HG03521 (cell line): Measurements from ENCODE around the gene KIF4A.

ENCODE experiments used
- ATAC-seq: cut with Tn5 transposase; IDR thresholded peaks from one replicate; pipeline ENCODE4 v1.9.1; 2021; ENCODE audit warnings: mild to moderate bottlenecking, moderate library complexity; ENCODE audit not compliant: unreplicated experiment

Gene KIF4A

GRCh38 chrX:70437011-70437410 lies 147.1 kb downstream of the KIF4A start:
- no peak for ATAC-seq

DNA sequence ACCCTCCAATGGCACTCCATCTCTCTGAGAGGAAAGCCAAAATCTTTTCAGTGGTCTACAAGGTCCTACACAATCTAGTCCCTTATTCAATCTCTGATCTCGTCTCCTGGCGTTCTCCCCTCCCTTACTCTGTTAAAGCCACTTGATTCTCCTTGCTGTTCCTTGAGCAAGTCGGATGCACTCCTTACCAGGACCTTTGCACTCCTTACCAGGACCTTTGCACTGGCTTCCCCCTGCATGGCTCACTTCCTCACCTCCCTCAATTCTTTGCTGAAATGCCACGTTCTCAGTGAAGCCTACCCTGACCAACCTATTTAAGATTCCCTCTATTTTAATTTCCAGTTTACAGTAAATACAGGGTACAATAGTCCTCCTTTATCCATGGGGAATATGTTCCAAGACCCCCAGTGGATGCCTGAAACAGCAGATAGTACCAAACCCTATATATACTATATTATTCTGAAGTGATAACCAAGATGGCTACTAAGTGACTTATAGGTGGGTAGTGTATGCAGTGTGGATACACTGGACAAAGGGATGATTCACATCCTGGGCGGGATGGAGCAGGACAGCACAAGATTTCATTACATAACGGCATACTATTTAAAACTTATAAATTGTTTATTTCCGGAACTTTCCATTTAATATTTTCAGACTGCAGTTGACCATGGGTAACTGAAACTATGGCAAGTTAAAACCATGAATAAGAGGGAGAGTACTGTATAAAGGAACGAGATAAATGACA lies 148.2 kb downstream of the KIF4A start:
- ATAC-seq: no peak

DNA sequence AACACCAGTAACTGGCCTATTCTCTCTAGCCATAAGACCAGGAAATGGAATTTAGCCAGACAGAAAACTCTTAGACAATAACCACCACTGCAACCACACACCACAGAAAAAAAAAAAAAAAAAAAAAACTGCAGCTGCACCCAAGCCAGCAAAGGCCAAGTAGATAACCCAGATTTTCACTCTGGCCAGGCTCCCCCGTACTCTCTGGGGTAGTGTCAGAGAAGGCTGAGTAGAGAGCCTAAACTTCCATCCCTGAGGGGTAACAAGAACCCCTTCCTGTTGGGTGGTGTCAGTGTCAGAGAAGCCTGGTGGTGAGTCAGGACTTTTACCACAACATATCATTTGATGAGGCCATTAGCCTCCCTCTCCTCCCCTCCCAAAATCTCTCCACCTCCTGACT lies 149.1 kb downstream of the KIF4A start:
- ATAC-seq: no peak

DNA sequence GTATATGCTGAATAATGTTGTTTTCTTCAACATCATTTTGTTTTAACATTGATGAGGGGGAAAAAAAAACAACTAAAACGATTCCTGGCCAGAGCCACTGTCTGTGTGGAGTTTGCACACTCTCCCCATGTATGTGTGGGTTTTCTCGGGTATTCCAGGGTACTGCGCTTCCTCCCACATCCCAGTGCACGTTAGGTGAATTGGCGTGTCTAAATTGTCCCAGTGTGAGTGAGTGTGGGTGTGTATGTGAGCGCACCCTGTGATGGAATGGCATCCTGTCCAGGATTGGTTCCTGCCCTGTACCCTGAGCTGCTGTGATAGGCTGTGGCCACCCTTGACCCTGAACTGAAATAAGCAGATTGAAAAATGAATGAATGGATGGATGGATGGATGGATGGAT lies 152.3 kb downstream of the KIF4A start:
- no peak for ATAC-seq

- no peak for ATAC-seq
Measured at GRCh38 chrX:70444326-70444945, 154.5 kb downstream of the KIF4A start, which contains the start of gene DLG3. Gene DLG3, plus strand, starts transcription at chrX:70444835. Its CDS starts 367 bp downstream, at chrX:70445202.

DNA sequence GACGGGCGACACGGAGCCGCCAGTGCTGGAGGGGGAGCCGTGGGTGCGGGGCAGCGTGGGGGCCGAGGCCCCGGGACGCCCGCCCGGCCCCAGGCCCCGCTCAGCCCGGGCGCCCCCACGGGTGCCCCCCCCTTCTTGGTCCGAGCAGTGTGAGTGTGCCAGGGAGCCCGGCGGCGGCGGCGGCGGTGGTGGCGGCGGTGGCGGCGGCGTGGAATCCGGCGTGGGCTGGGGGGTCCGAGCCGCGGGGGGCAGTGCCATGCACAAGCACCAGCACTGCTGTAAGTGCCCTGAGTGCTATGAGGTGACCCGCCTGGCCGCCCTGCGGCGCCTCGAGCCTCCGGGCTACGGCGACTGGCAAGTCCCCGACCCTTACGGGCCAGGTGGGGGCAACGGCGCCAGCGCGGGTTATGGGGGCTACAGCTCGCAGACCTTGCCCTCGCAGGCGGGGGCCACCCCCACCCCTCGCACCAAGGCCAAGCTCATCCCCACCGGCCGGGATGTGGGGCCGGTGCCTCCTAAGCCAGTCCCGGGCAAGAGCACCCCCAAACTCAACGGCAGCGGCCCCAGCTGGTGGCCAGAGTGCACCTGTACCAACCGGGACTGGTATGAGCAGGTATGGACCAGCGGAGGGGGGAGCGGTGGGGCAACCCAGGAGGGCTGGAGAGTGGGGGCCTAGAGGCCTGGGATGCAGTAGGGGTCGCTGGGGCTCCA lies 155.2 kb downstream of the KIF4A start:
- ATAC-seq: no peak

DNA sequence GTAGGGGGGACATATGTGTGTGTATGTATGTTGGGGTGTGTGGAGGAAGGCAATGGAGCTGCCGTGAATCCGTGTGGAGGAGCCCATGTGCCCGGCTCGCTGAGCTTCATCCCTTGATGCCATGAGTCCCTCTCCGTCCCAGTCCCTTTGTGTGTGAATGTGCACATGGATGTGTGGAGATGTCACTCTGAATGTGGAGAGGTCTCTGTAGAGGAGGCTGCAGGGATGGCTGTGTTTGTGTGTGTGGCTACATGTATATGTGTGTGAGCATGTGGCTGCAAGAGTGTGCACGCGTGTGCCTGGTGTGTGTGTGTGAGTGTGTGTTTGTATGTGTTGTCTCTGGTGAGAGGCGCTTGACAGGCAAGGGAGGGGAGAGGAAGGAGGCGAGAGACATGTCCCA lies 156.0 kb downstream of the KIF4A start:
- ATAC-seq: no peak

DNA sequence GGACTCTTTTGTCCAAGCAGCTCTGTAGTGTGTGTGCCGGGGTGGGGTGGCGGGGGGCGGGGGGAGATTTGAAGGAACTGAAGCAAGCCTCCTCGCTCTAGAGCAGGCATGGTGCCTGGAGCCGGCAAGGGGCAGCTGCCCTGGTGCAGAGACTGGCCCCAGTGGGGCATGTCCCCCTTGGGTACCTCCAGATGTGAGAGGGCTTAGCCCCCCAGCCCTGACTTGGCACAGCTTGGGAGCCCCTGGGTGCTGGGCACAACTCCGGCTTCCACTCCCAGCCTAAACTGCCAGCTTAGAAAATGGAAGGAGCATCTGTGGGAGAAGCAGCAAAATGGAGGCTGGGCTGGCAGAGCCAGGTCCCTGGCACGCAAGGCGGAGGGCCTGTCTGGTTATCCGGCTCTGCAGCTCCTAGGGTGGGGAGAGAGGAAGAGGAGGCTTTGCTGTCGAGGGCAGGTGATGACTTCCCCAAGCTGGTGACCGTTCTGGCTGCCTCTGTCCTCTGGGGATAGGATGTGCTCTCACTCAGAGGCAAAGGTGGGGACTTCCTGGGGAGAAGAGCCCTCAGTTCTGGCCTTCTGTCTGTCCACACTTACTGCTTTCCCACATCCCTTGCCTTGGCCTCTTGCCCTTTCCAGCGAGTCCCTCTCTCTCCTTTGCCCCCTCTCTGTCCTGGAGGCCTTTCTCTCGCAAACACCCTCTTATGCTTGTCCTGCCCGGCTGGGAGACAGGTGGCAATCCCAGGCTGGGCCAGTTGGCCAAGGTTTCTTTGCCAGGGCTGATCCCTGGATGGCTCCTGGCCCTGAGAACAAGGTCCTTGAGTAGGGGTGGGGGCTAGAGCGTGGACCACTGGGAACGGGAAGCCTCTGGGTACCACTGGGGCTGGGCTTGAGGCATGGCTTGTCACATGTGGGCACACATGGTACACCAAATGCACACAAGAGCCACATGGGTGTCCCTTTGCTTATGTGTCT lies 156.8 kb downstream of the KIF4A start:
- ATAC-seq: no peak

- no peak for ATAC-seq
Measured at GRCh38 chrX:70449457-70449966, 159.6 kb downstream of the KIF4A start.

DNA sequence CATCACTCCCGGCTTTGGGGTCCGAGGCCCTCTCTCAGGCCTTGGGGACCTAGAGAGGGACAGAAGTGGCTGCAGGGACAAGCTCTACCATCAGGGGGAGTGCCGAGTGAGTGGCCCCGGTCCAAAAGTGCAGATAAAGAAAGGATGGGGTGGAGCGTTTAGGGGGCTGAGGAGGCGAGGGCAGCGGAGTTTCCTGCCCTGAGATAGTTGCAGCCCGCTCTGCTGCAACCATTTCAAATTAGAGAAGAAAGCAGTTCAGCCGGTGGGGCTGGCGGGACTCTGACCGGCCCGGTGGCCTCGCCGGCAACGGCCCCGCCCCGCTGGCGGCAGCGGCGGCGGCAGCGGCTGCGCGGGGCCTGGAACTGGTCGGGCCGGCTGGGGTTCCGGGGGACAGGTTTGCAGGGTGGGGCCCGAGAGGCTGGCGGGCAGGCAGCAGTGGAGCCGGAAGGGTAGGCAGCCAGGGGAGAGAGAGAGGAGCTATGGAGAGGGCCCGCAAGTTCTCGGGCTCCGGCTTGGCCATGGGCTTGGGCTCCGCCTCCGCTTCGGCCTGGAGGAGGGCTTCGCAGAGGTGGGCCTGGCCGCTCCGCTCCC lies 162.3 kb downstream of the KIF4A start:
- no peak for ATAC-seq

DNA sequence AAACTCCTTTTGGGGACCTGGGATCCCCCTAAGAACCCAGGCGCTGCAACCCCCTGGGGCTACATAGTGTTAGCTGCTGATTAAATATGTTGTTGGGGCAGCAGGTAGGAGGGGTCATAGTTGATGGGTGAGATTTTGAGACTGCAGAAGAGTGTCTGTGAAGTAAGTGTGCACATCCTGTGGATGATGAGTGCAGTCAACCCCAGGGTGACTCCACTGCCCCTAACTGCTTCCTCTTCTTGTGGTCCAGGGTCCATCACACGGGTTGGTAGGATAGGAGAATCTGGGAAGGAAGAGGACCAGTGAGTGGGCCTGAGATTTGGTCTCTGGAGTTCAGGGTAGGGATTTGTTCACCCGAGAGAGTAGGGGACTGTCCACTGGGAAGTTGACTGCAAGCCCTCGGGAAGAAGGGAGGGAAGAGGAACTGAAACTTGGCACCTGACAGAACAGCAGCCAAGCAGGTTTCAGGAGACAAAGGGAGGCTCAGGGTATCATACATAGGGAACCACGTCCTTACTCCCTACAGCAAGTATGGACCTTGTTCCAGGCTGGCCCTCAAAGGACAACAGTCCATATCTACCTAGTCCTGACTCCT lies 163.2 kb downstream of the KIF4A start:
- ATAC-seq: no peak

DNA sequence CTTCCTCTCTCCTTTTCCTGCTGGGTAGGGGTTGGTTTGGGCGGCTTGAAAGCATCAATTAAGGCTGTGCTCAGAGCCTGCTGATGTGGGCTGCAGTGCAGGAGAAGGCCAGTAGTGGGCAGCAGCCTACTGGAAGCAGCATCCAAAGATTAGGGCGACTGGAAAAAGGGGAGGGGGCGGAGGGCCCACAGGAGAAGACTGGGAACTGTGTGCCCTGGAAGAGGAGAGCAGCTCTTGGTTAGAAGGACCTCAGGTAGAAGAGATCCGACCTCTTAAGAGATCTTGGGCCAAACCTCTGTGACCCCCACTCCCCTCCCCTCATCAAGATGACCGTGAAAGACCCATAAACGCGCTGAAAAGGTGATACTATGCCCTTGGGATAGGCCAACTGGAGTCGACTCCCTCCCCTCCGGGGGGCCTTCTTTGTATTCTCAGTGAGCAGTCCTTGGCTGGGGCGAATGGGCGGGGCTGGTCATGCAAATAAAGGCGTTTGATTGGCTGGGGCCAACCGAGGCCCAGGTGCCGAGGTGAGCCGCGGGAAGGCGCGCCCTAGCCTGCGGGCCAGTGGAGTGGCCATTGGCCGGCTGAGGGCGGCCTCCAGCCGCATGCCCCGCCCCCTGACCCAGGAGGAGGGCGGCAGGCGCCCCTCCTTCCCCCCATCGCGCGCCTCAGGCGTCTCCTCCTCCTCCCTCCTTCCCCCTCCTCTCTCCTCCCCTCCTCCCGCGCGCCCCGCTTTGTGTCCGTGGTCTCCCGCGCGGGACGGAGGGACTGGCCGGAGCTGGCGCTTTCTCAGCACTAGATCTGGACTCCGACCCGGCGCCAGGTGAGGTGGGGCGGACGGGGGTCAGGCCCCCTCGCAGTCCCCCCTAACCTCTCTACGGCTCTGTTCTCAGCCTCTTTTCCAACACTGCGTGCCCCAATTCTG lies 164.8 kb downstream of the KIF4A start:
- peak; percentile 50 for ATAC-seq

DNA sequence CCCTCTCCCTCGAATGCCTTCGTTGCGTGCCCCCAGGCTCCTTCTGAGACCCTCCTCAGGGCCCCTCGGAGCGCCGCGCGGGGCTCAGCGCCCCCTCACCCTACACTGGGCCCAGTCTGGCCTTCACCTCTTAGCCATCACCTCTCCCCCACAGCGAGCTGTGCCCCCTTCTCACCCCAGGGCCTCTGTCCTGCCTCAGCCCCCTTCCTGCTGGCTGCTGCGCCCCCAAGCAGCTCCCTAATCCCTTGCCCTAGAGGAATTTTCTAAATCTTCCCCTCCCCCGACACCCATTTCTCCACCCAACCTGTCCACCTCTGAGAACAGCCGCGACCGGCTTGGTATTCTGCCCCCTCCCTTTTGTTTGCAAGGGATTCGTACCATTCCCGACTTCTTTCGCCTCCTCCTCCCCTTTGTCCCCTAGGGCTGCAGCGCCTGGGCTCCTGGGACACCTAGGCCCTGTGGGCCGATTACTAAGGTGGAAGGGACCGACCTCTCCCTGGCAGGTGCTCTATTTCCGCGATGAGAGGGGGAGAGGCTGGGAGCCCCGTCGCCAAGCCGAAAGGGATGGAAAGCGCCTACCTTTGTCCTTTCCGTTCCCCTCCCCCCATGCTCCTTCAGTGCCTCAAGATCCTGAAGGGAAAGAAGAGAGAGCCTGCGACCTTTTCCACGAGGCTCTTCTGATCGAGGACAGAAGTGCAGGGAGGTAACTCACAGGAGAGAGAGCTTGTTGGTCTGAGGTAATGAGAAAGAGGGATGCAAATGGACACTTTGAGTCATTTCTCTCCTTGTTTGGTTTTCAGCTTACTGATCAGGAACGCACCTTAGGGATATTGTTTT lies 165.7 kb downstream of the KIF4A start:
- peak; percentile 2 for ATAC-seq

DNA sequence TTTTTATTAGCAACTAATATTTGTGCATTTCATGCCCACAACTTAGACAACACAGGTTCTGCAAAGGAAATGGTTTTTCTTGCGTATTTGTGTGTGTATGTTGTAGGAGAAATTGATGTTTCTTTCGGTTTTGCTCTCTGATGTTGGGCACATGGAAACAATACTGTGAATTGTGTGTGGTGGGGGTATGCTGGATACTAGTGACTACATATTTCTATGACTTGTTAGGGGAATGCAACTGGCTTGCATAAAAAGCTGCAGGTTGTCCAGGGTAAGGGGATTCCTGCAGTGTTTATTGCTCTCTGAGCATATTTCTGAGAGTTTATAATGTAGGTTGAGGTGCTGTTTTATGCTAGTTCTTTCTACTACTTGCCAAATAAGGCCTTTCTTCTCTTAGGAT lies 166.4 kb downstream of the KIF4A start:
- no peak for ATAC-seq

GRCh38 chrX:70461026-70461425 lies 171.1 kb downstream of the KIF4A start:
- no peak for ATAC-seq

DNA sequence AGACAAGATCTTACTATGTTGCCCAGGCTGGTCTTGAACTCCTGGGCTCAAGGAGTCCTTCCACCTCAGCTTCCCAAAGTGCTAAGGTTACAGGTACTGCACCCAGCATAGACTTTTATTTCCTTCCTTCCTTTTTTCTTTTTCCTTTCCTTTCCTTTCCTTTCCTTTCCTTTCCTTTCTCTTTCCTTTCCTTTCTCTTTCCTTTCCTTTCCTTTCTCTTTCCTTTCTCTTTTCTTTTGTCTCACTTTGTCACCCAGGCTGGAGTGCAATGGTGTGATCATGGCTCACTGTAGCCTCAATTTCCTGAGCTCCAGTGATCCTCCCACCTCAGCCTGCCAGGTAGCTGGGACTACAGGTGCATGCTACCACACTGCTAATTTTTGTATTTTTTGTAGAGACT lies 174.1 kb downstream of the KIF4A start:
- no peak for ATAC-seq

GRCh38 chrX:70466968-70467367 lies 177.1 kb downstream of the KIF4A start:
- no peak for ATAC-seq

DNA sequence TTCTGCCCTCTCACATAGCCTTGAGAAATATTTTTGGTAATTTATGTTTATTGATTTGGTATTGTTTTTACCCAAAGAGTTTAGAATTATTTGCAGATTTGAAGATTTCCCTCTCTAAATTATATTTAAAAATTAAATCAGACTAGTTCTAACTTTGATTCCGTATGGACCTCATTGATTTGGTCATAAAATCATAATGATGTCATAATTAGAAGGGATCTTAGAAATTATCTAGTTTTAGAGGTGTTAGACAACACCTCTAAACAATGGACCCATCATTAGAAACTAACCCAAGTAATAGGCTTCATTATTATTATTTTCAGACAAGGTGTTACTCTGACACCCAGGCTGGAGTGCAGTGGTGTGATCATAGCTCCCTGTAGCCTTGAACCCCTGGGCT lies 178.8 kb downstream of the KIF4A start:
- ATAC-seq: no peak
